ENCODE data around the gene SLC18B1. TPM values are rescaled to one million over a fixed set of nuclear protein-coding genes. Genes with fewer than 3 reads are reported as not detected.

The SLC18B1 gene
- total RNA-seq, 2 donors from 2014 or later, result 5.4 to 7.7 TPM

DNA sequence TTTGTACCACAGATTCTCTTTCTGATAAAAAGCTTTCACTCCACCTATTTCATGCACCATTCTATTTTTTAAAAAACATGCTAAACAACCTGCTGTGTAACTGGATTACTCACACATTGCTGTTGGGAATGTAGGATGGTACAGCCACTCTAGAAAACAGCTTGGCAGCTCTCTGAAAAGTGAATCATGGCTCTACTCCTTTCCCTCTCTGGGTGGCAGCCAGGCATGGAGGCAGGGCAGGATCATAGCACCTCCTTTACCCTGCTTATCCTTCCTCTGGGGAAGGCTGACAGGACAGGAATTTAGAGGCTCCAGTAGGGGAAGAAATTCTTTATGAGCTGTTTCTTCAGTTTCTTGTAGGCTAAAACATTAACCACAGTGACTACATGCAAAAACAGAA lies 34.1 kb downstream of the SLC18B1 start:
- H3K4me1 ChIP-seq (replicated peaks), result no peaks in the 10 kb centered on the region
- intact Hi-C loops (cut with DNase I), result no loop called here
- H3K4me3 ChIP-seq, result no peak overlapping the region
- no peaks in the 10 kb centered on the region for H3K27me3 ChIP-seq (replicated peaks; ENCODE audit: insufficient read depth)
- H3K9me3 ChIP-seq, result no peaks in the 10 kb centered on the region
- DNase-seq (ENCODE audit: low spot score), result no peak
- H3K27ac ChIP-seq, result no peak overlapping the region
- TF ChIP-seq CTCF (IDR thresholded peaks at IDR 0.05) (no peak), POLR2A (IDR thresholded peaks at IDR 0.05) (no peak), POLR2AphosphoS5 (IDR thresholded peaks at IDR 0.05) (no peak)
- no peaks in the 10 kb centered on the region for H3K36me3 ChIP-seq

DNA sequence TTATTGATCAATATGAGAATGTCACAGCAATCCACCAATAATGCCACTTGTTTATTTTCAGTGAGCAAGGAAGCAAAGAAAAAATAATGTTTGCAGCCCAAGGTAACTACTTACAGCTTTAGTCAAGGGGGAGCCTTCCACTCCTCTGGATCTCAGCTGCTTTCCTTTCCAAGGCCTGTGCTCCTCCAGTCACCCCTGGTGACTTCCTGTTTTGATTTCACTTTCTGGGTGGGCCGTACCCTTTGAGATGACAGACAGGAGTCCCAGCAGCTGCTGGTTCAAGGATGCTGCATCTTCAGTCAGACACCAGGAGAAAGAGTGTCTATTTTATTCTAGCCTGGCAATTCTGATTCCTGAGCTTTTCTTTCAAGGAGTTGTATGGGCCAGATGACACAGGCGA lies 35.2 kb downstream of the SLC18B1 start:
- 85% methylated on average over 2 of the region's 2 CpGs for WGBS
- Histone ChIP-seq H3K9me3 (no peaks in the 10 kb centered on the region), H3K27ac (no peak overlapping the region), H3K27me3 (replicated peaks; ENCODE audit: insufficient read depth) (no peaks in the 10 kb centered on the region), H3K36me3 (no peaks in the 10 kb centered on the region), H3K4me3 (no peak overlapping the region), H3K4me1 (replicated peaks) (no peaks in the 10 kb centered on the region)
- no peak for DNase-seq (ENCODE audit: low spot score)
- intact Hi-C loops (cut with DNase I), result no loop called here
- TF ChIP-seq POLR2A (IDR thresholded peaks at IDR 0.05) (no peak), POLR2AphosphoS5 (IDR thresholded peaks at IDR 0.05) (no peak), CTCF (IDR thresholded peaks at IDR 0.05) (no peak)

- no peak for TF ChIP-seq POLR2AphosphoS5 (IDR thresholded peaks at IDR 0.05)
- no peak for TF ChIP-seq POLR2A (IDR thresholded peaks at IDR 0.05)
- no peak for TF ChIP-seq CTCF (IDR thresholded peaks at IDR 0.05)
- no peak for DNase-seq (ENCODE audit: low spot score)
- no peaks in the 10 kb centered on the region for H3K4me1 ChIP-seq (replicated peaks)
- intact Hi-C loops (cut with DNase I), result no loop called here
- no peaks in the 10 kb centered on the region for H3K9me3 ChIP-seq
- H3K27me3 ChIP-seq (replicated peaks; ENCODE audit: insufficient read depth), result no peaks in the 10 kb centered on the region
- no peak overlapping the region for H3K27ac ChIP-seq
- 86% methylated on average over 3 of the region's 3 CpGs for WGBS
- no peak overlapping the region for H3K4me3 ChIP-seq
- H3K36me3 ChIP-seq, result no peaks in the 10 kb centered on the region
These were observed 38.2 kb downstream of the SLC18B1 start for GRCh38 chr6:132760256-132760655.

DNA sequence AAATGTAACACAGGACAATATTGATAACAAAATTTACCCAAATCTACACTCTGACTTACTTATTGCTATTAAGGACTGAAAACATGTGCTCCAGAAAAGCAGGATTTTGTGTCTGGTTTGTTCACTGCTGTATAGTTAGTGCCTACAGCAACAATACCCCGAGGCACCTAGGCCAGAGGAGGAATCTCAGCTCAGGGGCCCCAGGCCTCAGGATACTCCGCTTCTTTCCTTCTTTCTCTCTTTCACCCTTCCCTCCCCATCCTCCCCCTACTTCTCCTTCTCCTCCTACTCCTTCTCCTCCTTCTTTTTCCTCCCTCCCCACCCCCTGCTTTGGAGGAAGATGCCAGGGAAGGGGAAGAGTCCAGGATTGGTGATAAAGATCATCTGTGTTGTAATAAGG lies 39.7 kb downstream of the SLC18B1 start:
- no peak overlapping the region for H3K4me3 ChIP-seq
- H3K9me3 ChIP-seq, result no peaks in the 10 kb centered on the region
- H3K4me1 ChIP-seq (replicated peaks), result no peaks in the 10 kb centered on the region
- DNase-seq (ENCODE audit: low spot score), result no peak
- H3K27me3 ChIP-seq (replicated peaks; ENCODE audit: insufficient read depth), result no peaks in the 10 kb centered on the region
- no peak overlapping the region for H3K27ac ChIP-seq
- no peaks in the 10 kb centered on the region for H3K36me3 ChIP-seq
- intact Hi-C loops (cut with DNase I), result no loop called here
- WGBS, result 92% methylated on average over 2 of the region's 2 CpGs
- no peak for TF ChIP-seq CTCF (IDR thresholded peaks at IDR 0.05)
- TF ChIP-seq POLR2A (IDR thresholded peaks at IDR 0.05), result no peak
- TF ChIP-seq POLR2AphosphoS5 (IDR thresholded peaks at IDR 0.05), result no peak

GRCh38 chr6:132752255-132752654 lies 46.2 kb downstream of the SLC18B1 start:
- no peaks in the 10 kb centered on the region for H3K4me1 ChIP-seq (replicated peaks)
- no peaks in the 10 kb centered on the region for H3K27me3 ChIP-seq (replicated peaks; ENCODE audit: insufficient read depth)
- WGBS, result 80% methylated on average over 1 of the region's 1 CpG
- no peak for DNase-seq (ENCODE audit: low spot score)
- no peak overlapping the region for H3K27ac ChIP-seq
- no peaks in the 10 kb centered on the region for H3K36me3 ChIP-seq
- intact Hi-C loops (cut with DNase I), result no loop called here
- H3K4me3 ChIP-seq, result no peak overlapping the region
- TF ChIP-seq POLR2AphosphoS5 (IDR thresholded peaks at IDR 0.05) (no peak), POLR2A (IDR thresholded peaks at IDR 0.05) (no peak), CTCF (IDR thresholded peaks at IDR 0.05) (no peak)
- no peaks in the 10 kb centered on the region for H3K9me3 ChIP-seq

Measured in prostate gland (tissue), 2 donors.